ENCODE data around the gene CGA.
"Not testable (repeated sequence)": the region's sequence is repeated elsewhere in the genome, so short reads cannot be mapped to it uniquely, and the experiment has no call there.

Gene CGA

GRCh38 chr6:87095087-87095509 lies at the start of gene CGA:
Gene CGA, minus strand, starts transcription at chr6:87095106. Its CDS starts 6,906 bp downstream, at chr6:87088200.
- TF ChIP-seq ZFX (IDR thresholded peaks at IDR 0.05; ENCODE audit: borderline replicate concordance) (no peak), CTCF (IDR thresholded peaks at IDR 0.05) (no peak)
- H3K27ac ChIP-seq: no peak within 1 kb of the TSS

- H3K27ac ChIP-seq: not testable (repeated sequence)
Measured at GRCh38 chr6:87139927-87140326, 45.0 kb upstream of the CGA start.

- H3K27ac ChIP-seq: no peak overlapping the region
- TF ChIP-seq ZFX (IDR thresholded peaks at IDR 0.05; ENCODE audit: borderline replicate concordance): no peak
- TF ChIP-seq CTCF (IDR thresholded peaks at IDR 0.05): peak; percentile 78
Measured at GRCh38 chr6:87139236-87139635, 44.3 kb upstream of the CGA start.

GRCh38 chr6:87136963-87137362 lies 42.1 kb upstream of the CGA start:
- no peak overlapping the region for H3K27ac ChIP-seq
- TF ChIP-seq CTCF (IDR thresholded peaks at IDR 0.05) (no peak), ZFX (IDR thresholded peaks at IDR 0.05; ENCODE audit: borderline replicate concordance) (no peak)

GRCh38 chr6:87127737-87128136 lies 32.8 kb upstream of the CGA start:
- H3K27ac ChIP-seq: no peak overlapping the region
- no peak for TF ChIP-seq ZFX (IDR thresholded peaks at IDR 0.05; ENCODE audit: borderline replicate concordance)
- no peak for TF ChIP-seq CTCF (IDR thresholded peaks at IDR 0.05)

GRCh38 chr6:87126501-87126900 lies 31.6 kb upstream of the CGA start:
- no peak overlapping the region for H3K27ac ChIP-seq
- no peak for TF ChIP-seq ZFX (IDR thresholded peaks at IDR 0.05; ENCODE audit: borderline replicate concordance)
- TF ChIP-seq CTCF (IDR thresholded peaks at IDR 0.05): no peak

GRCh38 chr6:87124074-87124473 lies 29.2 kb upstream of the CGA start:
- TF ChIP-seq ZFX (IDR thresholded peaks at IDR 0.05; ENCODE audit: borderline replicate concordance) (no peak), CTCF (IDR thresholded peaks at IDR 0.05) (no peak)
- no peak overlapping the region for H3K27ac ChIP-seq

GRCh38 chr6:87122477-87122876 lies 27.6 kb upstream of the CGA start:
- H3K27ac ChIP-seq: no peak overlapping the region
- TF ChIP-seq ZFX (IDR thresholded peaks at IDR 0.05; ENCODE audit: borderline replicate concordance) (no peak), CTCF (IDR thresholded peaks at IDR 0.05) (no peak)

Data from 22Rv1 (cell line).